WI38 (cell line): ENCODE measurements around the gene MAJIN.
"Not testable (repeated sequence)": the region's sequence is repeated elsewhere in the genome, so short reads cannot be mapped to it uniquely, and the experiment has no call there.

Experiments
- H3K4me3 ChIP-seq: 2 replicates; pipeline ENCODE4 v1.5.1; 2011; ENCODE audit warnings: low read depth, mild to moderate bottlenecking, control low read depth, low read length
- TF ChIP-seq, protein P1 (sequence below): IDR thresholded peaks from 2 replicates; pipeline ENCODE4 v1.5.1; 2012; ENCODE audit warnings: low read depth, mild to moderate bottlenecking, control low read depth, low read length

MAJIN gene

GRCh38 chr11:65013888-65014725 lies 42.2 kb upstream of the MAJIN start, which contains the start of gene ARL2:
Gene ARL2 (plus strand): TSS chr11:65014160. CDS start chr11:65014208, 48 bp downstream.
- H3K4me3 ChIP-seq, result peak within 1 kb of the TSS; percentile 78
- TF ChIP-seq, protein P1, sequence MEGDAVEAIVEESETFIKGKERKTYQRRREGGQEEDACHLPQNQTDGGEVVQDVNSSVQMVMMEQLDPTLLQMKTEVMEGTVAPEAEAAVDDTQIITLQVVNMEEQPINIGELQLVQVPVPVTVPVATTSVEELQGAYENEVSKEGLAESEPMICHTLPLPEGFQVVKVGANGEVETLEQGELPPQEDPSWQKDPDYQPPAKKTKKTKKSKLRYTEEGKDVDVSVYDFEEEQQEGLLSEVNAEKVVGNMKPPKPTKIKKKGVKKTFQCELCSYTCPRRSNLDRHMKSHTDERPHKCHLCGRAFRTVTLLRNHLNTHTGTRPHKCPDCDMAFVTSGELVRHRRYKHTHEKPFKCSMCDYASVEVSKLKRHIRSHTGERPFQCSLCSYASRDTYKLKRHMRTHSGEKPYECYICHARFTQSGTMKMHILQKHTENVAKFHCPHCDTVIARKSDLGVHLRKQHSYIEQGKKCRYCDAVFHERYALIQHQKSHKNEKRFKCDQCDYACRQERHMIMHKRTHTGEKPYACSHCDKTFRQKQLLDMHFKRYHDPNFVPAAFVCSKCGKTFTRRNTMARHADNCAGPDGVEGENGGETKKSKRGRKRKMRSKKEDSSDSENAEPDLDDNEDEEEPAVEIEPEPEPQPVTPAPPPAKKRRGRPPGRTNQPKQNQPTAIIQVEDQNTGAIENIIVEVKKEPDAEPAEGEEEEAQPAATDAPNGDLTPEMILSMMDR, result peak; percentile 70

DNA sequence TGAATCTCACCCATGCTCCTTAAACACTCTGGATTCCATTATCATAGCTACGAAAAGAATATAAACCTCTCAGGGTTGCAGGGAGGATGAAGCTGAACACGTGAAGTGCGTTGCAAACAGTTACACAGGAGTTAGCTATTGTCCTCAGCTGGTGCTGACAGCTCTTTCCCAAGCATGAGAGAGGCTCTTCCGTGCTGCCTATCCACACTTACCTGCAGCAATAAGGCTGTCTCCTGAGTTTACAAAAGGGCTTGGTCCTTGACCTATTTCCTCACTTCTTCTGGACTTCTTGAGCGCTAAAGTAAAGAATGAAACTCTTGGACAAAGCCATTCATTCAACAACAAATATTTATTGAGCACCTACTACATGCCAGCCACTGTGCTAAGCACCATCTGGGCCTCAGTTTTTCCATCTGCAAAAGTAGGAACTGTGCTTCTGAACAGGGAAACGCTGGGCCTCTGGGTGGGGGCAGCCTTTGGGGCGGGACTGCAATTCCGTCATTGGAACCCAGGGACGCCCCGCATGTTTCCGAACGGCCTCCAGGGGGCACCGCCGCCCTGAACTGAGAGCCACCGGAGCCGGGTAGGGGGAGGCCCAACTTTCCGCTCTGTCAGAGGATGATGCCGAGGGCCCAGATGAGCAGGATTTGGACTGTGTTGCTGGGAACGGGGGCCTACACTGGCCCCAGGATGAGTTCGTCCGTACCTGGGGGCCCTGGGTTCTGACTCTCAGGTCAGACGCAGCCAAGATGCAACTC lies 41.4 kb upstream of the MAJIN start:
- peak overlapping the region; percentile 78 for H3K4me3 ChIP-seq
- TF ChIP-seq, protein P1, result peak; percentile 71

DNA sequence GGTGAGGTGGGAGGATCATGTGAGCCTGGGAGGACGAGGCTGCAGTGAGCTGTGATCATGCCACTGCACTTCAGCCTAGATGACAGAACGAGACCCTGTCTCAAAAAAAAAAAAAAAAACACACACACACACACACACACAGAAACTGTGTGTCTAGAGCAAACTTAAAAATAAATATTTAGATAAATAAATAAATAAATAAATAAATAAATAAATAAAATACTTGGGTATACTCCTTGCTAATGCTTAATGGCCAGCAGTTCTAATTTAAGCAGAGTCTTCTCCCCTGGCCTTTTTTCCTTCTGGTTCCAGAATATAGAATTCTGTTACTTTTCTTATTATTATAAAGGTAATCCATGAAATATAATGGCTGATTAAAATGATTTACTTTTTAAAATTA lies 37.0 kb upstream of the MAJIN start:
- TF ChIP-seq, protein P1, result no peak

GRCh38 chr11:65008016-65008415 lies 36.1 kb upstream of the MAJIN start:
- H3K4me3 ChIP-seq, result no peak overlapping the region
- TF ChIP-seq, protein P1, result no peak

More for the DNA sequence above, 37.0 kb upstream of the MAJIN start:
- H3K4me3 ChIP-seq, result no peak overlapping the region

DNA sequence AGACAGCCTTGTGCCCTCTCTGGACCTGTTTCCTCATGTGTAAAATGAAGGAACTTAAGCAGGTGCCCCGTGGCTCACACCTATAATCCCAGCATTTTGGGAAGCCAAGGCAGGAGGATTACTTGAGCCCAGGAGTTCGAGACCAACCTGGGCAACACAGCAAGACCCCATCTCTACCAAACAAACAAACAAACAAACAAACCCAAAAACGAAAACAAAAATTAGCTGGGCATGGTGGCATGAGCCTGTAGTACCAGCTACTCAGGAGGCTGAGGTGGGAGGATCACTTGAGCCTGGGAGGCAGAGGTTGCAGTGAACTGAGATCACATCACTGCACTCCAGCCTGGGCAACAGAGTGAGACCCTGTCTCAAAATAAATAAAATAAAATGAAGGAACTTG lies 32.1 kb upstream of the MAJIN start:
- H3K4me3 ChIP-seq, result not testable (repeated sequence)

DNA sequence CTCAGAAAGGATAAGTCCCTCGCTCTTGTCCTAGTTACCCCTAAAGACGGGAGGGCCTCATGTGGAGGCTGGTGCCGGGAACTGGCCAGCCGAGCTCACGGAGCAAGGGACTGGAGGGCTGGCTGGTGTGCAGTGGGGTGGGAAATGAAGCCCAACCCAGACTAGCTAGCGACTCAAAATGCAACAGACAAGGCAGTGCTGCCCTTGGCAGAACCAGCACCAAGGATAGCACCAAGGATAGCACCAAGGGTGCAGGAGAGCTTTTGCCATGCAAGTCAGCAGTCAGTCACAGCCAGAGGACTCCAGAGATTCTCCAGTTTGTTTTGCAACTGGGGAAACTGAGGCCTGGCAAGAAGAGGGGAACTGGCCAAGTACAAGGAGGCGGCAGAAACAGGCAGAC lies 31.4 kb upstream of the MAJIN start:
- TF ChIP-seq, protein P1, result no peak
- H3K4me3 ChIP-seq, result no peak overlapping the region

DNA sequence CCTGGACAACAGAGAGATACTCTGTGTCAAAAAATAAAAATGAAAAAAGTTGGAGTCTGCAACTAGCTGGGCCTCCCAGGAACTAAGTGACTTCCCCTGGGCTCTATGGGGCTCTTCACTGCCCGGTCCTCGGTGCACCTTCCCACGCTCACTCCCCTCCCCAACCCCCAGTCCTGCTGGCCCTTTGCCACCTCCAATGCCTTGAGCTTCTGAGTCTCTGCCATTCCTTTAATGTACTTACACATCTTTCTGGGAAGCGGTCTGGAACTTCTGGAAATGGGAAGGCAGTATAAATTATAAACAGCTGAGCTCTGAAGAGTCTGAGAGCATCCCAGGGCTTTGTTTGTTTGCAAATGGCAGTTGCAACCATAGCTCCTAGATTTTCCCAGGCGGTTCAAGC lies 30.8 kb upstream of the MAJIN start:
- TF ChIP-seq, protein P1, result no peak
- no peak overlapping the region for H3K4me3 ChIP-seq
